ENCODE results near the gene NPTXR. TPM values are rescaled to one million over a fixed set of nuclear protein-coding genes. Genes with fewer than 3 reads are reported as not detected.
"Not testable (repeated sequence)": the region's sequence is repeated elsewhere in the genome, so short reads cannot be mapped to it uniquely, and the experiment has no call there.

NPTXR gene
- total RNA-seq, 2 experiments from 2014 or later: 0.08 TPM; not detected in 1

DNA sequence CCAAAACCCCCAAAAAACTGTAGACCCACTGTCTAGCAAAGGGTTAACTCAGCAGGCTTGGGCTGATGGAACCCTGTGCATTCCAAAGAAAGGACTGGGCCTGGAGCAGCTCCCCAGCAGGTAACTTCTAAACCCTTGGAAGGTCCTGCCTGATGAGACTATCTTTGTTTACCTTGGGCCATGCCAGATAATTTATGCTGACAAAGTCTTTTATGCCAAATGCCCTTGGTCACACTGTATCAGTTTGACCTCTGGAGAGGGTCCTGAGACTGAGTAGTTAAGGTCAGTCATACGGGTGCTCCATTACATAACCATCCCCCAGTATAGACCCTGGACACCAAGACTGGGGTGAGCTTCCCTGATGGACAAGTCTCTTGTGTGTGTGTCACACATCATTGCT lies 28.0 kb downstream of the NPTXR start:
- no peaks in the 10 kb centered on the region for H4K20me1 ChIP-seq (ENCODE audit: insufficient read depth, low read length)
- H3K9me3 ChIP-seq (ENCODE audit: low read length): no peaks in the 10 kb centered on the region
- H3K36me3 ChIP-seq (ENCODE audit: insufficient read depth, low read length): no peaks in the 10 kb centered on the region
- H3K4me2 ChIP-seq (ENCODE audit: low read length): no peak overlapping the region
- DNase-seq (ENCODE audit: low spot score): no peak
- H3K4me1 ChIP-seq (ENCODE audit: insufficient read depth, low read length, poor library complexity, severe bottlenecking): no peaks in the 10 kb centered on the region
- intact Hi-C loops (cut with micrococcal nuclease; ENCODE audit: unreplicated experiment): no loop called here
- CTCF ChIA-PET (ENCODE audit: unreplicated experiment): no interaction called here
- no peaks in the 10 kb centered on the region for H3K79me2 ChIP-seq (ENCODE audit: insufficient read depth, low read depth, low read length)
- no peak for TF ChIP-seq EZH2phosphoT487 (IDR thresholded peaks at IDR 0.05; ENCODE audit: borderline replicate concordance, low read depth, low read length)
- TF ChIP-seq, protein P1, sequence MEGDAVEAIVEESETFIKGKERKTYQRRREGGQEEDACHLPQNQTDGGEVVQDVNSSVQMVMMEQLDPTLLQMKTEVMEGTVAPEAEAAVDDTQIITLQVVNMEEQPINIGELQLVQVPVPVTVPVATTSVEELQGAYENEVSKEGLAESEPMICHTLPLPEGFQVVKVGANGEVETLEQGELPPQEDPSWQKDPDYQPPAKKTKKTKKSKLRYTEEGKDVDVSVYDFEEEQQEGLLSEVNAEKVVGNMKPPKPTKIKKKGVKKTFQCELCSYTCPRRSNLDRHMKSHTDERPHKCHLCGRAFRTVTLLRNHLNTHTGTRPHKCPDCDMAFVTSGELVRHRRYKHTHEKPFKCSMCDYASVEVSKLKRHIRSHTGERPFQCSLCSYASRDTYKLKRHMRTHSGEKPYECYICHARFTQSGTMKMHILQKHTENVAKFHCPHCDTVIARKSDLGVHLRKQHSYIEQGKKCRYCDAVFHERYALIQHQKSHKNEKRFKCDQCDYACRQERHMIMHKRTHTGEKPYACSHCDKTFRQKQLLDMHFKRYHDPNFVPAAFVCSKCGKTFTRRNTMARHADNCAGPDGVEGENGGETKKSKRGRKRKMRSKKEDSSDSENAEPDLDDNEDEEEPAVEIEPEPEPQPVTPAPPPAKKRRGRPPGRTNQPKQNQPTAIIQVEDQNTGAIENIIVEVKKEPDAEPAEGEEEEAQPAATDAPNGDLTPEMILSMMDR (conservative IDR thresholded peaks at IDR 0.05; ENCODE audit: low read length): no peak
- POLR2A ChIA-PET: no interaction called here
- H3K9me2 ChIP-seq (ENCODE audit: insufficient read depth, low read length): no peaks in the 10 kb centered on the region
- H3K4me3 ChIP-seq (ENCODE audit: low read depth, low read length, poor library complexity, severe bottlenecking): no peak overlapping the region
- BruUV-seq (replicated peaks): no TSS peak
- no peak overlapping the region for H2AFZ ChIP-seq (ENCODE audit: low read length)
- no peak overlapping the region for H3K27ac ChIP-seq (ENCODE audit: low read depth, low read length, poor library complexity, severe bottlenecking)

DNA sequence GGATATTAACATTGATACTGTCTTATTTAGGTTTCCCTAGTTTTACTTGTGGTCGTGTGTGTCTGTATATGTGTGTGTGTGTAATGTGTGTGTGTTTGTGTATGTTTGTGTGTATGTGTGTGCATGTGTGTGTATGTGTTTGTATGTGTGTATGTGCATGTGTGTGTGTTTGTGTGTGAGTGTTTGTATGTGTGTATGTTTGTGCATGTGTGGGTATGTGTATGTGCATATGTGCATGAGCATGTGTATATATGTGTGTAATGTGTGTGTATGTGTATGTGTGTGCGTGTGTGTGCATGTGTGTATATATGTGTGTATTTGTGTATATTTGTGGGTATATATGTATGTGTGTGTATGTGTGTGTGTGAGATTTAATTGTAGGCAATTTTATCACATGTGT lies 32.6 kb downstream of the NPTXR start:
- Histone ChIP-seq H2AFZ (ENCODE audit: low read length) (no peak overlapping the region), H3K4me2 (ENCODE audit: low read length) (no peak overlapping the region), H3K79me2 (ENCODE audit: insufficient read depth, low read depth, low read length) (no peaks in the 10 kb centered on the region), H3K36me3 (ENCODE audit: insufficient read depth, low read length) (no peaks in the 10 kb centered on the region), H3K4me3 (ENCODE audit: low read depth, low read length, poor library complexity, severe bottlenecking) (no peak overlapping the region), H3K9me3 (ENCODE audit: low read length) (0 out of 2 replicates have a peak, but pooled peaks cover 3% of the 10 kb centered on the region), H3K4me1 (ENCODE audit: insufficient read depth, low read length, poor library complexity, severe bottlenecking) (no peaks in the 10 kb centered on the region), H4K20me1 (ENCODE audit: insufficient read depth, low read length) (no peaks in the 10 kb centered on the region), H3K9me2 (ENCODE audit: insufficient read depth, low read length) (no peaks in the 10 kb centered on the region), H3K27ac (ENCODE audit: low read depth, low read length, poor library complexity, severe bottlenecking) (no peak overlapping the region)
- intact Hi-C loops (cut with micrococcal nuclease; ENCODE audit: unreplicated experiment): no loop called here
- POLR2A ChIA-PET: no interaction called here
- no peak for TF ChIP-seq EZH2phosphoT487 (IDR thresholded peaks at IDR 0.05; ENCODE audit: borderline replicate concordance, low read depth, low read length)
- TF ChIP-seq, protein P1 (conservative IDR thresholded peaks at IDR 0.05; ENCODE audit: low read length): no peak
- DNase-seq (ENCODE audit: low spot score): no peak
- CTCF ChIA-PET (ENCODE audit: unreplicated experiment): no interaction called here
- BruUV-seq (replicated peaks): no TSS peak

- H3K4me2 ChIP-seq (ENCODE audit: low read length); H3K4me1 ChIP-seq (ENCODE audit: insufficient read depth, low read length, poor library complexity, severe bottlenecking); DNase-seq (ENCODE audit: low spot score); H3K36me3 ChIP-seq (ENCODE audit: insufficient read depth, low read length); BruUV-seq (replicated peaks); intact Hi-C loops (cut with micrococcal nuclease; ENCODE audit: unreplicated experiment); H2AFZ ChIP-seq (ENCODE audit: low read length); H3K79me2 ChIP-seq (ENCODE audit: insufficient read depth, low read depth, low read length); H3K9me2 ChIP-seq (ENCODE audit: insufficient read depth, low read length); H3K27ac ChIP-seq (ENCODE audit: low read depth, low read length, poor library complexity, severe bottlenecking); H3K4me3 ChIP-seq (ENCODE audit: low read depth, low read length, poor library complexity, severe bottlenecking); CTCF ChIA-PET (ENCODE audit: unreplicated experiment); H3K9me3 ChIP-seq (ENCODE audit: low read length); POLR2A ChIA-PET; H4K20me1 ChIP-seq (ENCODE audit: insufficient read depth, low read length): not testable (repeated sequence)
Measured at GRCh38 chr22:38805041-38805593, 38.7 kb downstream of the NPTXR start.

All from OCI-LY7 (cell line).